ENCODE data around the gene ARHGAP27. TPM values are rescaled to one million over a fixed set of nuclear protein-coding genes. Genes with fewer than 3 reads are reported as not detected.
"Not testable (repeated sequence)": the region's sequence is repeated elsewhere in the genome, so short reads cannot be mapped to it uniquely, and the experiment has no call there.

The ARHGAP27 gene
- total RNA-seq, 1 donor from 2014 or later = 4.7 TPM

DNA sequence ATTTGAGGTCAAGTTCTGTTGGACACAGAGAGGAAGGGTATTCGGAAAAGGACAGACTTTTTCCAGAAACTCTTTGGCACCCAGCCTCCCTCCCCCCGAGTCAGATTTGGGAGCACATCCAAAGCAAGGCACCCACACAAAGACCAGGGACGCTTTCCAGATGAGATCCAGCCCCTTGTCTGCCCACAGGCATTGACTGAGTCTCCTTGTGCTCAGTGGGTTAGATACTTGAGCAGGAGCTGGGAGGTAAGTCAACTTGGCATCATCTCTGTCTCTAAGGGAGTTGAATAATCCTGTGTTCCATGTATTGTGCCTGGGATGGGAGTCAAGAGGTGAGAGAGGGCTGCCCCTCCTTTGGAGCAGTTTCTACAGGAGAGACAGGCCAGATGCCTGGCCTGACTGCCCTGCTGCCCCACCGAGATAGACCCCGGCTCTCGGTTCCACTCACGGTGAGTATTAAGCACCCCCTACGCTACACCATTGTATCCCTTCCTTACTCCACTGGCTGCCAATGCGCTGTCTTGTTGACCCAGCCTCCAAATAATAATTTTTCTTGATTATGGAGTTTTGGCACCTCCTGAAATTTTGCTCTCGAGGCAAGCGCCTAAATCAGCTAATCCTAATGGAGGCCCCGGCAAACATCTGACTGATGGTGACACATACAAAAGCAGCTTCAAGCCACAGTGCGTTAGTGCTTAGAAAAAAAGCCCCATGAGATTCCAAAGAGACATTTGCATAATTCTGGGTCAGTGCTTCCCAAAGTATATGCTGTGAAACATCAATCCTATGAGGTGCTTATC is 86.3 kb downstream of the ARHGAP27 start:
- no peak overlapping the region for H3K27ac ChIP-seq (ENCODE audit: low read depth, low read length)
- H3K9me3 ChIP-seq (ENCODE audit: control insufficient read depth in 3 of 3, low read length in 3 of 3) = no peaks in the 10 kb centered on the region
- peak overlapping the region in 1 of 3 donors; percentile 25 for H3K9ac ChIP-seq (ENCODE audit: low read depth in 1 of 3, low read length in 3 of 3)
- no peaks in the 10 kb centered on the region for H3K27me3 ChIP-seq (ENCODE audit: control insufficient read depth in 3 of 3, insufficient read depth in 3 of 3, low read length in 3 of 3)
- H3K4me3 ChIP-seq (ENCODE audit: low read length in 3 of 3) = no peak overlapping the region
- peaks cover 4 to 6% (median 4%) of the 10 kb centered on the region in 3 donors for H3K4me1 ChIP-seq (ENCODE audit: control insufficient read depth in 3 of 3, insufficient read depth in 3 of 3, low read length in 3 of 3)
- no peaks in the 10 kb centered on the region for H3K36me3 ChIP-seq (ENCODE audit: control insufficient read depth in 3 of 3, insufficient read depth in 3 of 3, low read length in 3 of 3)

DNA sequence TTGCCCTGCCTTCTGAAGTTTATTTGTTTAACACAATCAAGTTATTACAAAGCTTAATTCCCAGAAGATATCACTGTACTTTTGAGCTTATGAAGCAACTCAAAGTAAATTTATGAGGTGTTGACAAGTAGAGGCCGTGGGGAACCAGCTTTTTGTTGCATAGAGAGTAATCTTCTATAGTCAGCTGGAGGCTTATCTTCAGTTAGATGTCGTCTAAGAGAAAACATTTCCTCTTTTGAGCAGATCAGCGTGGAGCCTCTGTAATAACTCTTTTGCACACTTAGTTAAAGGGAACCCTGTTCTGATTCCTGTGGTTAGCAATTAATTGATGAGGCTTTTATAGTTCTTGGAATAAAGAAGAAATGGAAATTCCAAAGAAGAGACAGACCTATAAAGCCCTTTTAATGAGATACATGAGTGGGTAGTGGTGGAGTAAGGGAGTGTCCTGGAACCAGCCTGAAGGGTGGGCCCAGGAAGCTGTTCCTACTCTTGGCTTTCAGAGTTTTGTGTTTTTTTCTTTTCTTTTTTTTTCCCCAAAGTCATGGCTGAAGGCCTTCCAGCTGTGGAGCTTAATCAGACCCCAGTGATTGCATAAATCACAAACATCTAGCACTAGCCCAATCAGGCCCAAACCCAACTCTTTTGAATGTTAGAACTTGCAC is 87.0 kb downstream of the ARHGAP27 start:
- Histone ChIP-seq H3K4me1 (ENCODE audit: control insufficient read depth in 3 of 3, insufficient read depth in 3 of 3, low read length in 3 of 3) (peaks cover 4 to 6% (median 6%) of the 10 kb centered on the region in 3 donors), H3K36me3 (ENCODE audit: control insufficient read depth in 3 of 3, insufficient read depth in 3 of 3, low read length in 3 of 3) (no peaks in the 10 kb centered on the region), H3K9ac (ENCODE audit: low read depth in 1 of 3, low read length in 3 of 3) (peak overlapping the region in 1 of 3 donors; percentile 23), H3K27ac (ENCODE audit: low read depth, low read length) (peak overlapping the region; percentile 19), H3K4me3 (ENCODE audit: low read length in 3 of 3) (no peak overlapping the region), H3K9me3 (ENCODE audit: control insufficient read depth in 3 of 3, low read length in 3 of 3) (no peaks in the 10 kb centered on the region), H3K27me3 (ENCODE audit: control insufficient read depth in 3 of 3, insufficient read depth in 3 of 3, low read length in 3 of 3) (no peaks in the 10 kb centered on the region)

DNA sequence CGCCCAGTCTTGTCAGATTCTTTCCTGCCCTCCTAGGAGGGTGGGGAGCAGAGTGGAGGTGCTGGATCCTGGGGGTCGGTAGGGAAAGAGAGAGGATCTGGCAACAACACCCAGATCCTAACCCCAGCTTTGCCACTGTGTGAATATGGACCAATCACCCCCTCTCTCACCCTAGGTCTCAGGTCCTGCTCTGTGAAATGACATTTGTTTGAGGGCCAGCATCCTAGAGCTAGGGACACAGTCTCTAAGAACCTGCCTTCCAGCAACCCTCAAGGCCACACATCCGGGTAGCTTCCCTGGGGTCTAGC is 87.5 kb downstream of the ARHGAP27 start:
- Histone ChIP-seq H3K27ac (ENCODE audit: low read depth, low read length) (no peak overlapping the region), H3K4me3 (ENCODE audit: low read length in 3 of 3) (no peak overlapping the region), H3K9me3 (ENCODE audit: control insufficient read depth in 3 of 3, low read length in 3 of 3) (no peaks in the 10 kb centered on the region), H3K4me1 (ENCODE audit: control insufficient read depth in 3 of 3, insufficient read depth in 3 of 3, low read length in 3 of 3) (peaks cover 4 to 6% (median 6%) of the 10 kb centered on the region in 3 donors), H3K27me3 (ENCODE audit: control insufficient read depth in 3 of 3, insufficient read depth in 3 of 3, low read length in 3 of 3) (no peaks in the 10 kb centered on the region), H3K36me3 (ENCODE audit: control insufficient read depth in 3 of 3, insufficient read depth in 3 of 3, low read length in 3 of 3) (no peaks in the 10 kb centered on the region), H3K9ac (ENCODE audit: low read depth in 1 of 3, low read length in 3 of 3) (peak overlapping the region in 1 of 3 donors; percentile 23)

DNA sequence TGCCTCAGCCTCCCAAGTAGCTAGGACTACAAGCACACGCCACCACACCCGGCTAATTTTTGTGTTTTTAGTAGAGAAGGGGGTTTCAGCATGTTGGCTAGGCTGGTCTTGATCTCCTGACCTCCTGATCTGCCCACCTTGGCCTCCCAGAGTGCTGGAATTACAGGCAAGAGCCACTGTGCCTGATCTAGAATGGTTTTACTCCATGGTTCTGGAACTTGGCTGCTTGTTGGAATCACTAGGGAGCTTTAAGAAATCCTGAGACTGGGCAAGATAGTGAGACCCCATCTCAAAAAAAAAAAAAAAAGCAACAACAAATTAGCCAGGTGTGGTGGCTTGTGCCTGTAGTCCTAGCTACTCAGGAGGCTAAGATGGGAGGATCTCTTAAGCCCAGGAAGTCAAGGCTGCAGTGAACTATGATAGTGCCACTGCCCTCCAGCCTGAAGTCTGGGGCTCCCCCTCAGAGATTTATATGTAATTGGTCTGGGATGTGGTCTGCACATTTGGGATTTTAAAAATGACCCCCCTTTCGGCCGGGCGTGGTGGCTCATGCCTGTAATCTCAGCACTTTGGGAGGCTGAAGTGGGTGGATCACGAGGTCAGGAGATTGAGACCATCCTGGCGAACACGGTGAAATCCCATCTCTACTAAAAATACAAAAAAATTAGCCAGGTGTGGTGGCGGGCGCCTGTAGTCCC is 88.6 kb downstream of the ARHGAP27 start:
- not testable (repeated sequence) for H3K27me3 ChIP-seq (ENCODE audit: control insufficient read depth in 3 of 3, insufficient read depth in 3 of 3, low read length in 3 of 3); H3K9me3 ChIP-seq (ENCODE audit: control insufficient read depth in 3 of 3, low read length in 3 of 3); H3K4me1 ChIP-seq (ENCODE audit: control insufficient read depth in 3 of 3, insufficient read depth in 3 of 3, low read length in 3 of 3); H3K36me3 ChIP-seq (ENCODE audit: control insufficient read depth in 3 of 3, insufficient read depth in 3 of 3, low read length in 3 of 3); H3K27ac ChIP-seq (ENCODE audit: low read depth, low read length); H3K4me3 ChIP-seq (ENCODE audit: low read length in 3 of 3); H3K9ac ChIP-seq (ENCODE audit: low read depth in 1 of 3, low read length in 3 of 3)

Other genes with a start within 250 kb of the ARHGAP27 start
- gene FMNL1, start 211.0 kb downstream of the ARHGAP27 start, total RNA-seq = 3.1 TPM
- gene SPATA32, start 170.8 kb downstream of the ARHGAP27 start, total RNA-seq = not detected
- 1.6 TPM for gene MAP3K14, start 115.8 kb downstream of the ARHGAP27 start, total RNA-seq
- 7.8 TPM for gene PLEKHM1, start 57.9 kb upstream of the ARHGAP27 start, total RNA-seq

Data from skeletal muscle tissue (tissue), 4 donors.